ENCODE data around the gene DUSP22. TPM values are rescaled to one million over a fixed set of nuclear protein-coding genes. Genes with fewer than 3 reads are reported as not detected.

The DUSP22 gene
- total RNA-seq, 6 donors from 2014 or later: 49.9 to 108 (median 63.8) TPM

DNA sequence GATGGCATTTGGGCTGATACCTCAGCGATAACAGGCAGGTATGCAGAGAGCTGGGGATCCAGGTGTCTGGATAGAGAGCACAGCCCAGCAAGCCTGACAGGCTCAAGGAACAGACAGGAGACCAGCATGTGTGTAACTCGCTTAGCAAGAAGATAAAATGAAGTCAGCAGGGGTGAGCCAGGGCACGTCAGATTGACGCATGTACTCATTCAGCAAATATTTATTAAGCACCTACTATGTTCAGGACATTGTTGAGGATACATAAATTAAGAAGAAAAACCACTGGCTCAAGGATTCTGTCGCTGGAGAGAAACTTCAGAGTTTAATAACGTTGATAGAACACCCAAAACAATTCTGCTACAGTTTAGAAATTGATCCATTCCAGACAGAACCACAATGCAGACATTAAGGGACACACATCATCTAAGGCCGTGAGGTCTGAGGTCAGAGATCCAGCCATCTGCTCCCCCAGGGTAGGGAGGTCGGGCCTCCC lies 1.0 kb upstream of the DUSP22 start:
- no peaks in the 10 kb centered on the region for H3K36me3 ChIP-seq
- 42 to 45% methylated on average over 8 of the region's 8 CpGs for whole genome bisulfite sequencing, 2 donors
- H3K9me3 ChIP-seq: no peaks in the 10 kb centered on the region
- ATAC-seq (ENCODE audit: low FRiP score in 2 of 2): peak; percentile 37 to 47
- TF ChIP-seq, protein P1, sequence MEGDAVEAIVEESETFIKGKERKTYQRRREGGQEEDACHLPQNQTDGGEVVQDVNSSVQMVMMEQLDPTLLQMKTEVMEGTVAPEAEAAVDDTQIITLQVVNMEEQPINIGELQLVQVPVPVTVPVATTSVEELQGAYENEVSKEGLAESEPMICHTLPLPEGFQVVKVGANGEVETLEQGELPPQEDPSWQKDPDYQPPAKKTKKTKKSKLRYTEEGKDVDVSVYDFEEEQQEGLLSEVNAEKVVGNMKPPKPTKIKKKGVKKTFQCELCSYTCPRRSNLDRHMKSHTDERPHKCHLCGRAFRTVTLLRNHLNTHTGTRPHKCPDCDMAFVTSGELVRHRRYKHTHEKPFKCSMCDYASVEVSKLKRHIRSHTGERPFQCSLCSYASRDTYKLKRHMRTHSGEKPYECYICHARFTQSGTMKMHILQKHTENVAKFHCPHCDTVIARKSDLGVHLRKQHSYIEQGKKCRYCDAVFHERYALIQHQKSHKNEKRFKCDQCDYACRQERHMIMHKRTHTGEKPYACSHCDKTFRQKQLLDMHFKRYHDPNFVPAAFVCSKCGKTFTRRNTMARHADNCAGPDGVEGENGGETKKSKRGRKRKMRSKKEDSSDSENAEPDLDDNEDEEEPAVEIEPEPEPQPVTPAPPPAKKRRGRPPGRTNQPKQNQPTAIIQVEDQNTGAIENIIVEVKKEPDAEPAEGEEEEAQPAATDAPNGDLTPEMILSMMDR (IDR thresholded peaks at IDR 0.05): no peak
- no peak for TF ChIP-seq EP300 (IDR thresholded peaks at IDR 0.05)
- no peak for TF ChIP-seq POLR2A (IDR thresholded peaks at IDR 0.05)
- TF ChIP-seq POLR2AphosphoS5 (IDR thresholded peaks at IDR 0.05): no peak
- peaks cover 20 to 46% (median 27%) of the 10 kb centered on the region in 4 donors for H3K4me1 ChIP-seq
- no peak for DNase-seq
- H3K27ac ChIP-seq: peak overlapping the region; percentile 97 to 99 (median 98)
- no peaks in the 10 kb centered on the region for H3K27me3 ChIP-seq
- peak overlapping the region; percentile 31 to 65 (median 57) for H3K4me3 ChIP-seq

DNA sequence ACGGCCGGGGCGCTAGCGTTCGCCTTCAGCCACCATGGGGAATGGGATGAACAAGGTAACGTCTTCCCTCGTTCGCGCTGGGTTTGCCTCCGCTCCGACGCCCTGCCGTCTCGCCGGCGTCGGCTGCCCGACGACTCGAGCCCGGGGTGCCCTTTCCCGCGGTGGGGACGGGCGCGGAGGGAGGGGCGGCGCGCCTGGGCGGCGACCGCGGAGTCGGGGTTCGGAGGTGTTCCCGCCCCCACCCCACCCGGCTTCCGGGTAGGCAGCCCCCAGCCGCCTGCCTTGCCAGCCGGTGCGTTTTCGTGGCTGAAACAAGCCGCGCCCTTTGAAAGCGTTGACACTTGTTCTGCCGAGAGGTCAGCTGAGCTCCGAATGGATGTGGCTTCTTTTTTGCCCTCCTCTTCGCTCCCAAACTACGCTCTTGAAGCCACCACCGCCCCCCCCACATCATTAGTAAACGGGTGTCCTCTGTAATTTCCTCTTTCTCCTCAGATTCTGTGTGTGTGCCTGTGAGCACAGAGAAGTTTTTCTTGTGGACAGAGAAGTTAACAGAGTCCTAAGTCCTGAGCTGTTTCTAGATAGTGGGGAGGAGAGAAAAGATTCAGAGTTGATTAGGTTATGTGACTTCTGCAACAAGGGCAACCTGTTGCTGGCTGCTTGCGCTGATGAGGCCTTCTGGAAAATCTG lies 362 bp downstream of the DUSP22 start:
- Histone ChIP-seq H3K4me3 (peak overlapping the region; percentile 53 to 70 (median 63)), H3K36me3 (no peaks in the 10 kb centered on the region), H3K27me3 (no peaks in the 10 kb centered on the region), H3K4me1 (peaks cover 34 to 60% (median 40%) of the 10 kb centered on the region in 4 donors), H3K9me3 (no peaks in the 10 kb centered on the region), H3K27ac (peak overlapping the region; percentile 97 to 99 (median 98))
- TF ChIP-seq EP300 (IDR thresholded peaks at IDR 0.05) (no peak), POLR2A (IDR thresholded peaks at IDR 0.05) (peak in 2 of 4 donors; percentile 14 to 39), POLR2AphosphoS5 (IDR thresholded peaks at IDR 0.05) (peak in 1 of 2 donors; percentile 51)
- TF ChIP-seq, protein P1 (IDR thresholded peaks at IDR 0.05): peak in 1 of 6 experiments; percentile 13
- WGBS, 2 donors: 12 to 24% methylated on average over 12 to 49 of the region's 52 CpGs
- peak; percentile 45 to 68 for ATAC-seq (ENCODE audit: low FRiP score in 2 of 2)
- peak; percentile 88 to 94 for DNase-seq

DNA sequence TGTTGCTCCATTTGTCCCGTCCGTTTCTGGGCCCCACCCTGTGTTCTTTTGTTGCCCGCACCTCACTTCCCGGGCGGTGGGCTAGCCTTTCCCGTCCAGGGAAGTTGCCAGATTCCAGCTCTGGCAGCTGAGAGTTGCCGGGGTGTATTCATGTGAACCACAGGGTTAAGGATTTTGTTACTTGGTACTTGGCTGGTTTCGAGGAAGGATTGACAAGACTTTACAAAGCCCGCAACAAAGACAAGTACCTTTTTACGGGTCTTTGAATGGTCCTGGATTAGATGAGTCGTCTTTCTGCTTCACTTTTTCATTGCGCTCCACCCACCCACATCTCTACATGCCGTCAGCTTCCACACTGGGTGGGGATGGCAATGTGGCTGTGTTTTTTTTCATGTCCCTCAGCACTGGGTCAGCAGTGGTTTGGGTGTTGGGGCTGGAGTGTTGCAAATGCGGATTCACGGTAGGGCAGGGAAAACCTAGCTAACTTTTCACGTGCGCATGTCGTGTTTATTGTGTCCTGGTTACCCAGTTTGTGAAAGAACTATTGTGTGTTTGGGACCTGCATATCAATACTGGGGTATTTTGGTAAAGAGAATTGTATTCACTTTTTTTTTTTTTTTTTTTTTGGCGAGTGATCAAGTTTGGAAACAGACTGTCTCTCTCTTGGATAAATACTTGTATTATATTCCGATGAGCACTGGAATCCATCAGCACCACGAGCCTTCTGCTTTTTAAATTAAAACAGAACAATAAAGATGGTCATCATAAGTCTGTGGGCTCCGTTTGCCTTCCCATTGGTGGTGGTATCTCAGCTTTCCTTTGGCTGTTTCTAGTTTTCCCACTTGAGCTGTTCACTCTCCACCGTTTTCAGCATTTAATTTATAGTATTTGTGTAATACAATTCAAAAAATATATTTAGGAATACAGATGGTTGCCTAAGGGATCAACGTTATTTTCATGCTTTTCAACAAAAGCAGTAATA lies 1.2 kb downstream of the DUSP22 start:
- no peak for TF ChIP-seq POLR2A (IDR thresholded peaks at IDR 0.05)
- TF ChIP-seq, protein P1 (IDR thresholded peaks at IDR 0.05): no peak
- TF ChIP-seq EP300 (IDR thresholded peaks at IDR 0.05): peak in 2 of 4 donors; percentile 64 to 82
- TF ChIP-seq POLR2AphosphoS5 (IDR thresholded peaks at IDR 0.05): peak; percentile 37 to 60
- Histone ChIP-seq H3K27ac (peak overlapping the region; percentile 97 to 99 (median 98)), H3K27me3 (no peaks in the 10 kb centered on the region), H3K4me3 (peak overlapping the region; percentile 53 to 70 (median 63)), H3K4me1 (peaks cover 42 to 69% (median 48%) of the 10 kb centered on the region in 4 donors), H3K36me3 (no peaks in the 10 kb centered on the region), H3K9me3 (no peaks in the 10 kb centered on the region)
- peak in 1 of 2 donors; percentile 66 for DNase-seq
- WGBS, 2 donors: 37 to 44% methylated on average over 24 of the region's 24 CpGs
- ATAC-seq (ENCODE audit: low FRiP score in 2 of 2): peak in 1 of 2 donors; percentile 36

DNA sequence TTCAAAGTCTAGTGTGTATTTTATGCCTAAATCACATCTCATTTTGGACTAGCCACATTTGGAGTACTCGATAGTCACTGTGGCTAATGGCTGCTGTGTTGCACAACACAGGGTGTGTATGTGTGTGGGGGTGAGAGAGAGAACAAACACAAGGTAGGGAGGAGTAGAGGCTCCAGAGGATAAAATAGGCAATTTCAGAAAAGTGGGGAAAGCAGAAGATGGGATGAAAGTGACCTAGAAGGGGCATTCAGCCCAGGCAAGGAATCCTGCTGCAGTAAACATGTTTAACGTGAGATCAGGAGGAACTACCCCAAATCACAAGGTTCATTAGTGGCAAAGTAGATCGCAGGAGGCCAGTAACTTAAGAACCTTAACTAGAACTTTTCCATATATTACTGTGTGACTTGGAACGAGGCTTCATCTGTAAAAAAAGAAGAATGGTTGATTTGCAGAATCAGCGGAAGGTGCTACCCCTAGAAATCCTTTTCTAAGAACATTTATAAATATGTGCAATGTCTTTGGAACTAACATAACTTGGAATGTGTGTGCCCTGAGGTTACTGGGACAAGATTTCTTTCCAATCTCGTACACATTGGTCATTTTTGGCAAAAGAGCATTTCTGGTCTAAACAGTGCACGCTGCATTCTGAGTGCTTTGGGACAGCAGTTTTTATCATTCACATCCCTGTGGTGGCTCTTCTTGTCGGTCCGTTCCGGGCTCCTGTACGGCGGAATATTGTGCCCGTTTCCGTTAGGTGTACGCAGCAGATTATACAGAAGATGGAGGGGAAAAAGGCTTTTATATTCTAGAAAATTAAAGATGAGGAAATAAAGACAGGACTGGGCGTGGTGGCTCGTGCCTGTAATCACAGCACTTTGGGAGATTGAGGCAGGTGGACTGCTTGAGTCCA lies 2.6 kb downstream of the DUSP22 start:
- no peak for ATAC-seq (ENCODE audit: low FRiP score in 2 of 2)
- Histone ChIP-seq H3K4me1 (peaks cover 52 to 81% (median 56%) of the 10 kb centered on the region in 4 donors), H3K27me3 (no peaks in the 10 kb centered on the region), H3K36me3 (no peaks in the 10 kb centered on the region), H3K9me3 (no peaks in the 10 kb centered on the region), H3K27ac (peak overlapping the region in 2 of 4 donors; percentile 97 to 99), H3K4me3 (no peak overlapping the region)
- DNase-seq: no peak
- WGBS, 2 donors: 82% methylated on average over 17 of the region's 17 CpGs
- no peak for TF ChIP-seq POLR2AphosphoS5 (IDR thresholded peaks at IDR 0.05)
- no peak for TF ChIP-seq EP300 (IDR thresholded peaks at IDR 0.05)
- TF ChIP-seq, protein P1 (IDR thresholded peaks at IDR 0.05): no peak
- TF ChIP-seq POLR2A (IDR thresholded peaks at IDR 0.05): no peak

Data from upper lobe of left lung (tissue), 6 donors.